Measurements from ENCODE around the gene SKAP1.

- TF ChIP-seq POLR2AphosphoS5 (IDR thresholded peaks at IDR 0.05; ENCODE audit: low read depth, low read length) (no peak), POLR2A (IDR thresholded peaks at IDR 0.05; ENCODE audit: low read depth, low read length) (no peak)
Observed at GRCh38 chr17:48207776-48208544, 222.1 kb downstream of the SKAP1 start.

Data from GM12892 (cell line).